ENCODE results near the gene KIF16B.

Gene KIF16B

GRCh38 chr20:16424780-16425179, 148.5 kb downstream of the KIF16B start:
- no peak for DNase-seq

GRCh38 chr20:16423311-16424212, 149.7 kb downstream of the KIF16B start:
- DNase-seq: no peak

GRCh38 chr20:16419138-16419715, 154.0 kb downstream of the KIF16B start:
- no peak for DNase-seq

- DNase-seq: no peak
These were observed 154.6 kb downstream of the KIF16B start for GRCh38 chr20:16418616-16419015.

GRCh38 chr20:16417001-16417400, 156.2 kb downstream of the KIF16B start:
- DNase-seq: no peak

- DNase-seq: no peak
These were observed 157.9 kb downstream of the KIF16B start for GRCh38 chr20:16415071-16416053.

- no peak for DNase-seq
These were observed 160.3 kb downstream of the KIF16B start for GRCh38 chr20:16412906-16413305.

GRCh38 chr20:16411361-16411760, 161.9 kb downstream of the KIF16B start:
- DNase-seq: no peak

- DNase-seq: no peak
These were observed 162.6 kb downstream of the KIF16B start for GRCh38 chr20:16410626-16411025.

- DNase-seq: no peak
These were observed 164.3 kb downstream of the KIF16B start for GRCh38 chr20:16408981-16409380.

GRCh38 chr20:16407251-16408067, 165.8 kb downstream of the KIF16B start:
- DNase-seq: no peak

- DNase-seq: no peak
These were observed 168.0 kb downstream of the KIF16B start for GRCh38 chr20:16405254-16405653.

GRCh38 chr20:16404640-16405039, 168.6 kb downstream of the KIF16B start:
- no peak for DNase-seq

- DNase-seq: no peak
These were observed 169.1 kb downstream of the KIF16B start for GRCh38 chr20:16404171-16404570.

- DNase-seq: no peak
These were observed 173.0 kb downstream of the KIF16B start for GRCh38 chr20:16400234-16400633.

GRCh38 chr20:16399801-16400200, 173.4 kb downstream of the KIF16B start:
- DNase-seq: no peak

GRCh38 chr20:16397086-16397485, 176.2 kb downstream of the KIF16B start:
- no peak for DNase-seq

GRCh38 chr20:16395366-16395765, 177.9 kb downstream of the KIF16B start:
- DNase-seq: no peak

GRCh38 chr20:16394784-16395183, 178.5 kb downstream of the KIF16B start:
- no peak for DNase-seq

- DNase-seq: no peak
These were observed 179.4 kb downstream of the KIF16B start for GRCh38 chr20:16393836-16394235.

- DNase-seq: no peak
These were observed 180.0 kb downstream of the KIF16B start for GRCh38 chr20:16393297-16393696.

- DNase-seq: no peak
These were observed 180.9 kb downstream of the KIF16B start for GRCh38 chr20:16392346-16392745.
